IPS-15b (cell line): ENCODE measurements around the gene HTR3A.

Experiments
- H3K27me3 ChIP-seq: one replicate; pipeline ENCODE4 v1.6.1; 2013; ENCODE audit warnings: low read length; ENCODE audit not compliant: control insufficient read depth, insufficient read depth
- H3K36me3 ChIP-seq: one replicate; pipeline ENCODE4 v1.6.1; 2013; ENCODE audit warnings: low read length; ENCODE audit not compliant: control insufficient read depth, insufficient read depth
- H3K4me1 ChIP-seq: one replicate; pipeline ENCODE4 v1.6.1; 2013; ENCODE audit warnings: mild to moderate bottlenecking, low read length; ENCODE audit not compliant: control insufficient read depth, insufficient read depth
- H3K4me3 ChIP-seq: one replicate; pipeline ENCODE4 v1.5.1; 2013; ENCODE audit warnings: low read depth, low read length
- H3K9ac ChIP-seq: one replicate; pipeline ENCODE4 v1.6.1; 2013; ENCODE audit warnings: low read depth, mild to moderate bottlenecking, low read length
- H3K9me3 ChIP-seq: one replicate; pipeline ENCODE4 v1.6.1; 2013; ENCODE audit warnings: mild to moderate bottlenecking, low read length; ENCODE audit not compliant: control insufficient read depth, insufficient read depth

The HTR3A gene

DNA sequence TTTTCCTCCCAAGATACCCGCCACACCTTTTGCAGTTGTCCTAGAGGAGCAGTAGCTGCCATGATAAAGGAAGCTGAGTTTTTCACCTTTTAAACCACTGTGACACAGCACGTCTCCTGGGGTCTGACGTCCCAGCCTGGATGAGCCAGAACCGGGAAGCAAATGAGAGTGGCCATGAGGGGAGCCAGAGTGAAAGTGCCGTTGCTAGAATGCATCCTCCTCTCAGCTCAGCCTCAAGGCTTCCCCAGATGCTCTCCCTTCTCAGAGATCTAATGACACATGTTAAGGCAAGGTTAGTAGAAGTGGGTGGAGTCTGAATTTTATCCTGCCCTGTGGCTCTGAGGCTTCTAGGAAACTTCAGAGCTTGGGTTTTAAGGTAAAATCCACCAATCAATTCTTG is 23.4 kb upstream of the HTR3A start:
- Histone ChIP-seq H3K4me3 (no peak overlapping the region), H3K9me3 (no peaks in the 10 kb centered on the region), H3K27me3 (no peaks in the 10 kb centered on the region), H3K4me1 (peaks cover 10% of the 10 kb centered on the region), H3K36me3 (no peaks in the 10 kb centered on the region), H3K9ac (no peak overlapping the region)

- Histone ChIP-seq H3K36me3 (no peaks in the 10 kb centered on the region), H3K4me1 (peaks cover 10% of the 10 kb centered on the region), H3K4me3 (no peak overlapping the region), H3K27me3 (no peaks in the 10 kb centered on the region), H3K9me3 (no peaks in the 10 kb centered on the region), H3K9ac (no peak overlapping the region)
Observed at GRCh38 chr11:113952070-113952469, 22.8 kb upstream of the HTR3A start.

DNA sequence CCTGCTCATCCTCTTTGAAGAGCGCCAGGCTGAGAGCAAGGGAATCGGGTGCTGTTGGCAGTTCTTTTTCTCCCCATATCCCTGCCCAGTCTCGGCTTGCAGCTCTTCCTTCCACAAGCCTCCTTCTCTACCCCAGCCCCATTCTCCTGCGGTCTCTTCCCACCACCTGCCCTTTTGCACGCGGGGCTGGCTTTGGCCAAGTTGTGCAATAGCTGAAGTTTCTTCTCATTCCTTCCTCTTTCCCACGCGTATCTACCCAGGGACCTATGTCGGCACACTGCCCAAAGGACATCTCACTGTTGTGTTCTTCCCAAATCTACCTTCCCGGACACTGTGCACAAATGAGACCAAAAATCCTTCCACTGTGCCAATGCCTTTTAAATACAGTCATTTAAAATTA is 22.3 kb upstream of the HTR3A start:
- H3K4me3 ChIP-seq, result no peak overlapping the region
- no peak overlapping the region for H3K9ac ChIP-seq
- no peaks in the 10 kb centered on the region for H3K27me3 ChIP-seq
- H3K4me1 ChIP-seq, result peaks cover 10% of the 10 kb centered on the region
- no peaks in the 10 kb centered on the region for H3K36me3 ChIP-seq
- H3K9me3 ChIP-seq, result no peaks in the 10 kb centered on the region

GRCh38 chr11:113954235-113954634 is 20.7 kb upstream of the HTR3A start:
- Histone ChIP-seq H3K9ac (no peak overlapping the region), H3K4me1 (peaks cover 15% of the 10 kb centered on the region), H3K27me3 (no peaks in the 10 kb centered on the region), H3K36me3 (no peaks in the 10 kb centered on the region), H3K9me3 (no peaks in the 10 kb centered on the region), H3K4me3 (no peak overlapping the region)

- Histone ChIP-seq H3K9me3 (no peaks in the 10 kb centered on the region), H3K4me1 (peaks cover 6% of the 10 kb centered on the region), H3K36me3 (no peaks in the 10 kb centered on the region), H3K27me3 (no peaks in the 10 kb centered on the region), H3K4me3 (no peak overlapping the region), H3K9ac (no peak overlapping the region)
Observed at GRCh38 chr11:113956986-113957385, 17.9 kb upstream of the HTR3A start.

DNA sequence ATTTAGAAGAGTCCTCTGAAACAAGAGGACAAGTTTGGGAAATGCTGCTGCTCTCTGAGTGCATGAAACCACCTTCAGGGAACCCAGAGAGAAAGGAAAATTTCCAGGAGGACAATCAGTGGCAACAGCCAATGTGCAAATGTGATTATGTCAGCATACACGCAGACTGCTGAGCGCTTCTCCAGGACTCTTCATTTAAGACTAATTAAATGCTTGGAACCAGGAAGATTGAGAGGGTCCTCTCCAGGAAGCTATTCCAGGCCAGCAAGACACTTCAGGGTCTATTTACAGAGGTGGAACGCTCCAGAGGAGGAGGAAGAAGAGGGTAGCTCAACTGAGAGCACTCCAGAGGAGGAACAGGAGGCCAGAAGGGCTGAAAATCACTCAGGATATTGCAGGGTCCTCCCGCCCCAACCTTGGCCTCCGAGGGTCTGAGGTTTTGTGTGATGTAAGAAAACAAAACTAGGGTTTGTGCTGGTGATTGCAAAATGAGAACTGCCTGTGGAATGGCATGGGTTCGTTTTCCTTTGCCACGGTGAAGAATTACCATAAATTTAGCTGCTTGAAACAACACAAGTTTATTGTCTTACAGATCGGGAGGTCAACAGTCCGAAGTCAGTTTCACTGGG is 14.1 kb upstream of the HTR3A start:
- Histone ChIP-seq H3K4me1 (peaks cover 9% of the 10 kb centered on the region), H3K27me3 (no peaks in the 10 kb centered on the region), H3K4me3 (no peak overlapping the region), H3K36me3 (no peaks in the 10 kb centered on the region), H3K9me3 (no peaks in the 10 kb centered on the region), H3K9ac (no peak overlapping the region)

GRCh38 chr11:113967361-113967760 is 7.5 kb upstream of the HTR3A start:
- Histone ChIP-seq H3K9ac (no peak overlapping the region), H3K4me1 (peaks cover 4% of the 10 kb centered on the region), H3K4me3 (no peak overlapping the region), H3K27me3 (no peaks in the 10 kb centered on the region), H3K9me3 (no peaks in the 10 kb centered on the region), H3K36me3 (no peaks in the 10 kb centered on the region)

- Histone ChIP-seq H3K9ac (no peak overlapping the region), H3K27me3 (peaks cover 4% of the 10 kb centered on the region), H3K36me3 (no peaks in the 10 kb centered on the region), H3K4me1 (peaks cover 11% of the 10 kb centered on the region), H3K4me3 (no peak overlapping the region), H3K9me3 (no peaks in the 10 kb centered on the region)
Observed at GRCh38 chr11:113971506-113972195, 3.3 kb upstream of the HTR3A start.

- H3K4me1 ChIP-seq, result peaks cover 11% of the 10 kb centered on the region
- H3K9me3 ChIP-seq, result no peaks in the 10 kb centered on the region
- H3K36me3 ChIP-seq, result no peaks in the 10 kb centered on the region
- peaks cover 4% of the 10 kb centered on the region for H3K27me3 ChIP-seq
- no peak overlapping the region for H3K9ac ChIP-seq
- H3K4me3 ChIP-seq, result no peak overlapping the region
Observed at GRCh38 chr11:113977071-113977490, 2.2 kb downstream of the HTR3A start.

GRCh38 chr11:113977701-113978100 is 2.8 kb downstream of the HTR3A start:
- Histone ChIP-seq H3K9ac (no peak overlapping the region), H3K4me1 (peaks cover 11% of the 10 kb centered on the region), H3K9me3 (no peaks in the 10 kb centered on the region), H3K27me3 (peaks cover 4% of the 10 kb centered on the region), H3K4me3 (no peak overlapping the region), H3K36me3 (no peaks in the 10 kb centered on the region)

DNA sequence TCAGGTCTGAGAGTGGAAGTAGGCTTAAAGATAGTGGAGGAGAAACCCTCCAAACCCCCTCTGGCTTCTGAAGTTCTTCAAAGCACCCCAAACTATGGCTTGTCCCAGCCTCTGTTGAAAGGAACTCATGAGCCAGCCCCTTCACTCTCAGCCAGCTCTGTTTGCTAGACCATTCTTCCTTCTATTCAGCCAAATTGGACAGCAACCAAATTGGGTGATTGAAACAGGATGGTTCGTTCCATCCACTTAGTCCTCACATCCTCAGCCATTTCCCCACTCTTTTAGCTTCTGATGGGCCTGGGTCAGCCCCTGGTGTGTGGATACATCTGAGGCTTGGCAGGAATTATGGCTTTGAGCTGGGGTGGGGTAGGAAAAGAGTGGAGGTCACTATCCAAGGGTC is 4.5 kb downstream of the HTR3A start:
- Histone ChIP-seq H3K27me3 (peaks cover 4% of the 10 kb centered on the region), H3K4me3 (no peak overlapping the region), H3K36me3 (no peaks in the 10 kb centered on the region), H3K9me3 (no peaks in the 10 kb centered on the region), H3K9ac (no peak overlapping the region), H3K4me1 (peaks cover 11% of the 10 kb centered on the region)

GRCh38 chr11:113980785-113981184 is 5.9 kb downstream of the HTR3A start:
- Histone ChIP-seq H3K9ac (no peak overlapping the region), H3K9me3 (no peaks in the 10 kb centered on the region), H3K4me3 (no peak overlapping the region), H3K27me3 (peaks cover 4% of the 10 kb centered on the region), H3K4me1 (no peaks in the 10 kb centered on the region), H3K36me3 (no peaks in the 10 kb centered on the region)
